ENCODE results near the gene CD81.
"Not testable (repeated sequence)": the region's sequence is repeated elsewhere in the genome, so short reads cannot be mapped to it uniquely, and the experiment has no call there.

Gene CD81

GRCh38 chr11:2357651-2358050 lies 19.5 kb upstream of the CD81 start:
- DNase-seq: not testable (repeated sequence)

DNA sequence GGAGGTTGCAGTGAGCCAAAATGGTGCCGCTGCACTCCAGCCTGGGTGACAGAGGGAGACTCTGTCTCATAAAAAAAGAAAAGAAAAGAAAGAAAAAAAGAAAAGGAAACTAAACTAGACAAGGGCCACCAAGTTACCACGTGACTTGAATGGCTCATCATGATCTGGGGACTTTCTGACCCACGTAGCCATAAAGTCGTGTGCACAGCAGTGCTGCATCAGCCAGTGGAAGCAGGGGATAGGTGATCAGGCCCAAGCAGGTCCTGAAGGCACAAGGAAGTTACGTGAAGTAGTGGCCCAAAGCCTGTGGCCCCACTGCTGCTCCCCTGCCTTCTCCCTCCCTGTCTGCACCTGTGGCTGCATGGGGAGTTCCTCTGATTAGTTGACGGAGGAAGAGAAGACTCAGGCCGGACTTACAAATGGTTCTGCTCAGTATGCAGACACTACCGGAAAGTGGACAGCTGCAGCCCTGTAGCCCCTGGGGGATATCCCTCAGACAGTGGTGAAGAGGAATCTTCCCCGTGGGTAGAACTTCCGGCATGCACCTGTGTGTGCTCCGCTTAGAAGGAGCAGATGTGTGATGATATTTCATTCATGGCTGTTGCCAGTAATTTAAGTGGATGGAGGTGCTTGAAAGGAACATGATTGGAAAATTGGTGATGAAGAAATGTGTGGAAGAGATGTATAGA lies 18.2 kb upstream of the CD81 start:
- no peak for DNase-seq

DNA sequence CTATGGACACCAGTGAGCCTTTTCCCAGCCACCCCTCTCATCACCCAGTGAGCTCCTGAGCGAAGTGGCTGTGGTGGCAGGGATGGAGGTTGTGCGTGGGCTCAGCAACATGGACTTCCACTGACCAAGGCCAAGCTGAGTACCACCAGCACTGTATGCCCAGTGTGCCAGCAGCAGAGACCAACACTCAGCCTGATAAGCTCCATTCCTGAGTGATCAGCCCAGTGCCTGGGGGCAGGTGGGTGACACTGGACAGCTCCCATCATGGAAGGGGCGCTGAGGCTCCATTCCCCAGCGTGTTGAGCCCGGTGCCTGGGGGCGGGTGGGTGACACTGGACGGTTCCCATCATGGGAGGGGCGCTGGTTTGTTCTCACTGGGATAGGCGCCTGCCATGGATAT lies 17.6 kb upstream of the CD81 start:
- DNase-seq: no peak

GRCh38 chr11:2360081-2360642 lies 16.9 kb upstream of the CD81 start:
- DNase-seq: no peak

DNA sequence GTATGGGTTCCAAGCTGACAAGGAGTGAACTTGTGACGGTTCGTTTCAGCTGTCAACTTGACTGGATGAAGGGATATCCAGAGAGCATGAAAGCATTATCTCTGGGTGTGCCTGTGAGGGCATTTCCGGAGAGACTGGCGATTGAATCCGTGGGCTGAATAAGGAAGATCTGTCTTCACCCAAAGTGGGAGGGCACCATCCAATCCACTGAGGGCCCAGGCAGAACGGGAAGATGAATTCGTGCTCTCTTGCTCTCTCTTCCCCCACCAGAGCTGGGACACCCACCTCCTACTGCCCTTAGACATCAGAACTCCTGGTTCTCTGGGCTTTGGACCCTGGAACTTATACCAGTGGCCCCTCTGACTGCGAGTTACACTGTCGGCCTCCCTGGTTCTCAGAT lies 15.5 kb upstream of the CD81 start:
- DNase-seq: no peak

- DNase-seq: no peak
Observed at GRCh38 chr11:2362414-2362813, 14.7 kb upstream of the CD81 start.

GRCh38 chr11:2363130-2363529 lies 14.0 kb upstream of the CD81 start:
- DNase-seq: no peak

- DNase-seq: no peak
Observed at GRCh38 chr11:2363577-2364370, 13.3 kb upstream of the CD81 start.

DNA sequence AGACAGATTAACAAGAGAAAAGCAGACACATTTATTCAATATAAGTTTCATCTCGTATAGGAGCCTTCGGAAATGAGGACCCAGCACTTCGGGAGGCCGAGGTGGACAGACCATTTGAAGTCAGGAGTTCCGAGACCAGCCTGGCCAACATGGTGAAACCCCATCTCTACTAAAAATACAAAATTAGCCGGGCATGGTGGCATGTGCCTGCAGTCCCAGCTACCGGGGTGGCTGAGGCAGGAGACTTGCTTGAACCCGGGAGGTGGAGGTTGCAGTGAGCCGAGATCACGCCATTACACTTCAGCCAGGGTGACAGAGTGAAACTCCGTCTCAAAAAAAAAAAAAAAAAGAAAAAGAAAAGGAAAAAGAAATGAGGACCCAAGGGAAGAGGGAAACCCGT lies 12.7 kb upstream of the CD81 start:
- not testable (repeated sequence) for DNase-seq

DNA sequence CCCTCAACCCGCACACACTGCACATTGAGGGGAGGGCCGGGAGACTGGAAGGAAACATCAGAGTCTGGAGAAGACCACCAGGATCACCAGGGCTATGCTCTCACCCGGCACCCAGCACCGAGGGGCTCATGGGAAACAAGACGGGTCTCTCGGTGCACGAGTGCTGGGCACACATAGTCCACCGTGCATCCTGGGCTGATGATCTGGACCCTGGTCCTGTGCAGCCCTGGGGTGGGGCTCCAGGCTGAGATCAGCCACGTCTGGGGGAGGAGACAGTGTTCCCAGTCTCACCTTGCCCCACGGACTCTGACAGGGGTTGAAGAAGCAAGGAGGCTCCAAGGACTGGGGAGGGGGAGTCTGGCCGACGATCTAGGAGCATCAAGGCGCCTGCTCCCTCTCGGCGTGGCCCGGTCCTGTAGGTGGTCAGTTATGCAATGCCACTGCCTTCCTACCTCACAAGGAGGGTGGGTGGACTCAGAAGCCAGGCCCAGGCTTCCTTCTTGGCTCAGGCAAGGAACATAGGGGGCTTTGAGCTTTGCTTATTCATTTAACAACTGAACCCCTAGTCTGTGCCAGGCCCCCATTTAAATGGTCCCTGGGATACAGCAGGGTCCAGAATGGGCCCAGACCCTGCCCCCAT lies 11.4 kb upstream of the CD81 start:
- no peak for DNase-seq

DNA sequence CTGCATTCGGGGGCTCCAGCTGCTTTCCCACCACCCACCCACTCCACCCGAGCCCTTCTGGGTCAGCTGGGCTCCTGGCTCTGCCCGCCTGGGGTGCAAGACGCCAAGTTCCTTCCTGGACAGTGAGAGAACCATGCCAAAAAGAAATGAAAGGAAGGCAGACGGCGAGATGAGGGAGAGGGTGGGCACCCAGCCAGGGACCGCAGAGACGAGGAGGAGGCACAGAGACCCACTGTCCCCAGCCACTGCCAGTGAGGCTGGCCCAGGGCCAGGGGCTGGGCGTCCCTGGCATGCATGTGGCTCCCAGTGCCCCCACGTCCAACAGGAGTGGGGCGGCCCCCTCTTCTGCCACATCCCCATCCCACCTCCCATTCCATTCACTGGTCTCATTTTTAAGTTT lies 10.8 kb upstream of the CD81 start:
- no peak for DNase-seq

DNA sequence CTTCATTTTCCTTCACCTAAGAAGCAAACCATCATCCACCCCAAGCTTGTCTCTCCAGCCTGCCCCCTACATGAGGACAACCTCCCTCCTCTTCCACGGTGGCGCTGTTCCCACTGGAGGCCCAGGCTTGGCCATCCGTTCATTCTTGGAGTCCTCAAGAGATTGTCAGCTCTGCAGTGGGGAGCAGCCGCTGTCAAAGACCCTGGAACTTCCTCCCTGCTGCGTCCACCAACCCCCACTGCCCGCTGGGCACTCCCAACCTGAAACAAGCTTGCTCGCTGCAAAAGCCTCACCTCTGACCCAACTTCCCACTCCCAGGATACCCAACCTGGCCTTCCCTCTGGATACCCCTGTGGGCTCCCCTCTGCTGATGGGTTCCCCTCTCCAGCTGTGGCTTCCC lies 10.4 kb upstream of the CD81 start:
- no peak for DNase-seq

- no peak for DNase-seq
Observed at GRCh38 chr11:2367266-2368160, 9.6 kb upstream of the CD81 start.

GRCh38 chr11:2368178-2368850 lies 8.8 kb upstream of the CD81 start:
- DNase-seq: no peak

DNA sequence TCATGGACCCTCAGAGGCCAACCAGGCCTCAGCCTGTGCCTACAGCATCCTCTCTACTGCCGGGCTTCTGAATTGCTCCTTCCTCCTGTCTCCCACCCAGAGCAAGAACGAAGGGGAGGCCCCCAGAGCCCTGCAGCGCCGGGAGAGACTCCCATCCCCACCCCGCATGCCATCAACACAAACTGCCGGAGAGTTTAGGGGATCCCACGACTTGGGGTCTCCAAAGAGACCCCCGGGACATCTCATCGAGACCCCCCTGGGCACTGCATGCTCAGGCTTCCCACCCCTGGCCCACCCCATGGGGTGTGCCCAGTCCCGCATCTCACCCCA lies 8.3 kb upstream of the CD81 start:
- DNase-seq: no peak

GRCh38 chr11:2369320-2369719 lies 7.8 kb upstream of the CD81 start:
- DNase-seq: no peak

DNA sequence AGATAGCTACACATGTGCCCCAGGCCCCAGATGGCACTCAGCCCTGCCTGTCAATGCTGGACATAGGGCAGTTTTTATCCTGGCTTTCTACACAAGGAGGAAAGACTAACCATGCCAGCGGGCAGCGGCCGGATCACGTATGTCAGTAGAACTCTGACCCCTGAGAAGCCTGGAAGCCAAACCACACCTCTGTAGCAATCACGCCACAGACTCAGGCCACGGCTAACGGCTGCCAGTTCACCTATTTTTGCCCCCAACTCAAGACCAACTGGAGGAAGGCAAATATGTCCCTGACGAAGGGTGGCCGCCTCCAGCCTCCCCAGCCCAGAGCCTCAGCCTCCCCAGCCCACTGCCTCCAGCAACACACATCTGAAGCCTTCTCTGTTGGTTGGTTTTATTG lies 7.2 kb upstream of the CD81 start:
- DNase-seq: no peak

GRCh38 chr11:2374456-2375201 lies 2.5 kb upstream of the CD81 start:
- no peak for DNase-seq

DNA sequence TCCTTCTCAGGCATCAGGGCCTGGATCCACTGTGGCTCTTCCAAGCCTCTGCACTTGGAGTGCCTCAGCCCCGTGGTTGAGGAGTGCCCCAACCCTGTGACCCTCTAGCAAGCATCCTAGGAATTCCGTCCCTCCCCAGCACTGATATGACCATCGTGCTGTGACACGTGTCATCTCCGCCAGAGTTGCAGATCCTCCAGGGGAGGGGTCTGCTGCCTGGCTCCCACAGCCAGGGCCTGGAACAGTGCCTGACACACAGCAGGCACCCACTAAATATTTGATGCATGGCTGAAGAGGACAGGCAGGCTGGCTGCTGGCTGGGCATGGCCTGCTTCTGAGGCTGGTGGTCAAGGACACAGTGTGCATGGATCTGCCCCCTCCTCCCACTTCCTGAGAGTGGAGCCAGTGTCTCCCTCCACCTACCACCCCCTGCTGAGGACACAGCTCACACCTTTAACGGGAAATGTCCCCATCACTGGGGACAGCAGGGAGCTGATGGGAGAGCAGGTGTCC lies 1.7 kb upstream of the CD81 start:
- DNase-seq: no peak

DNA sequence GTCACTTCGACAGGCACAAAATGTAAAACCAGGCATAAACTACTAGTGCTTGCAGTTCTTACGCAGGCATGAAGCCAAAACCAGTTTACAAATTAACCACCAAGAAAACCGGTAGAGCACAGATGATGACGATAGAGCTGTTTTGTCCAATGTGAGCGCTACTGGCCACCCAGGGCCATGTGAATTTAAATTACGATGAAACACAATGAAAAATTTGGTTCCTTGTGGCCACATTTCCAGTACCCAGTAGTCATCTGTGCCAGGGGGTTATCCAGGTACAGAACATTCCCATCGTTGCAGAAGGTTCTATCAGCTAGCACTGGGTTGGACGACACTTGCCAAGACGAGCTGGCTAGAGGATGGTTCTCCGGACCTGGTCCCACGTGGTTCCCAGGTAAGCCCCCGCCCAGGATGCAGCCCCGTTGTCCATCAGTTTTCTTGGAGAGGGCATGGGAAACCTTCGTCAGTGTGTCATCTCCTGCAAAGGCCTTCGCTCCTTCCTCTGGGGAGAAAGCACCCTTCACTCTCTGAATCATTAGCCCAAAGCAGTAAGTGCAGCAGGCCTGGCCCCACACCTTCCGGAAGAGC lies 1.1 kb upstream of the CD81 start:
- no peak for DNase-seq

All from activated CD4-positive, CD25-positive, alpha-beta regulatory T cell (primary cell).